GM13977 (cell line): ENCODE data around the gene RTL1.

Experiments
- DNase-seq: peaks from one replicate; pipeline ENCODE4 v3.0.0; 2012; ENCODE audit warnings: low spot score
- CTCF ChIP-seq: IDR thresholded peaks from 2 replicates; pipeline ENCODE4 v1.5.1; 2012; ENCODE audit warnings: mild to moderate bottlenecking, control low read depth; ENCODE audit not compliant: insufficient read depth; ENCODE audit errors: extremely low read depth, missing control alignments
- in situ Hi-C: fragments of 300-500 bp; cut with MboI; formaldehyde crosslinking; loops from one replicate; pipeline ENCODE4 v1.12.0; 2022; ENCODE audit warnings: low sequenced_read_pairs, low pct_unique_long_range_greater_than_20kb, mixed read lengths, inconsistent platforms; ENCODE audit not compliant: unreplicated experiment

Gene RTL1

GRCh38 chr14:100889641-100890040, 13.9 kb downstream of the RTL1 start:
- no peak for DNase-seq
- TF ChIP-seq CTCF = no peak
- in situ Hi-C loops = no loop called here

- in situ Hi-C loops = no loop called here
- TF ChIP-seq CTCF = no peak
- DNase-seq = no peak
These were observed 14.7 kb downstream of the RTL1 start for GRCh38 chr14:100888789-100889315.

- no peak for TF ChIP-seq CTCF
- no peak for DNase-seq
- in situ Hi-C loops = no loop called here
These were observed 15.7 kb downstream of the RTL1 start for GRCh38 chr14:100887728-100888335.

- DNase-seq = no peak
These were observed 17.9 kb downstream of the RTL1 start for GRCh38 chr14:100885617-100886016.

GRCh38 chr14:100885196-100885595, 18.3 kb downstream of the RTL1 start:
- in situ Hi-C loops = no loop called here
- no peak for TF ChIP-seq CTCF

More at GRCh38 chr14:100885617-100886016, 17.9 kb downstream of the RTL1 start:
- in situ Hi-C loops = no loop called here
- TF ChIP-seq CTCF = no peak

GRCh38 chr14:100884456-100884855, 19.1 kb downstream of the RTL1 start:
- no peak for DNase-seq
- TF ChIP-seq CTCF = no peak
- in situ Hi-C loops = no loop called here

More at GRCh38 chr14:100885196-100885595, 18.3 kb downstream of the RTL1 start:
- no peak for DNase-seq

- TF ChIP-seq CTCF = no peak
- in situ Hi-C loops = no loop called here
- DNase-seq = no peak
These were observed 19.8 kb downstream of the RTL1 start for GRCh38 chr14:100883789-100884101.
